MM.1S (cell line): ENCODE results near the gene KIAA1755.
"Not testable (repeated sequence)": the region's sequence is repeated elsewhere in the genome, so short reads cannot be mapped to it uniquely, and the experiment has no call there.

Source experiments
- DNase-seq: peaks from one replicate; pipeline ENCODE4 v3.0.0-alpha.2; 2015
- H2AFZ ChIP-seq: fragments of 300-600 bp; sonication (generic); 2 replicates; pipeline ENCODE4 v1.6.0; 2016; ENCODE audit warnings: antibody characterized with exemption, low read length
- H3F3A ChIP-seq: fragments of 300-600 bp; sonication (generic); 2 replicates; pipeline ENCODE4 v1.6.1; 2016; ENCODE audit warnings: mild to moderate bottlenecking, antibody characterized with exemption, low read length, moderate library complexity, mixed read lengths; ENCODE audit not compliant: insufficient read depth
- H3K27ac ChIP-seq: fragments of 300-600 bp; sonication (generic); 2 replicates; pipeline ENCODE4 v1.5.1; 2016; ENCODE audit warnings: mild to moderate bottlenecking, low read length
- H3K27me3 ChIP-seq: fragments of 300-600 bp; sonication (generic); replicated peaks from 2 replicates; pipeline ENCODE4 v1.6.0; 2016; ENCODE audit warnings: low read length; ENCODE audit not compliant: insufficient read depth
- H3K36me3 ChIP-seq: fragments of 300-600 bp; sonication (generic); replicated peaks from 2 replicates; pipeline ENCODE4 v1.6.1; 2016; ENCODE audit warnings: mild to moderate bottlenecking, low read length, mixed read lengths; ENCODE audit not compliant: insufficient read depth
- H3K4me1 ChIP-seq: fragments of 300-600 bp; sonication (generic); 2 replicates; pipeline ENCODE4 v1.6.1; 2016; ENCODE audit warnings: low read length, mixed read lengths
- H3K4me2 ChIP-seq: fragments of 300-600 bp; sonication (generic); 2 replicates; pipeline ENCODE4 v1.6.0; 2016; ENCODE audit warnings: low read depth, low read length
- H3K4me3 ChIP-seq: fragments of 300-600 bp; sonication (generic); 2 replicates; pipeline ENCODE4 v1.5.1; 2016; ENCODE audit warnings: low read length, mixed read lengths
- H3K79me2 ChIP-seq: fragments of 300-600 bp; sonication (generic); 2 replicates; pipeline ENCODE4 v1.6.1; 2016; ENCODE audit warnings: mixed run types, low read length, mixed read lengths
- H3K9ac ChIP-seq: fragments of 300-600 bp; sonication (generic); 2 replicates; pipeline ENCODE4 v1.6.1; 2016; ENCODE audit warnings: low read length, mixed read lengths
- H3K9me2 ChIP-seq: fragments of 300-600 bp; sonication (generic); replicated peaks from 2 replicates; pipeline ENCODE4 v1.6.1; 2016; ENCODE audit warnings: mild to moderate bottlenecking, low read length, mixed read lengths; ENCODE audit not compliant: insufficient read depth
- H3K9me3 ChIP-seq: fragments of 300-600 bp; sonication (generic); replicated peaks from 2 replicates; pipeline ENCODE4 v1.6.1; 2016; ENCODE audit warnings: mild to moderate bottlenecking, low read length, mixed read lengths; ENCODE audit not compliant: insufficient read depth
- H4K20me1 ChIP-seq: fragments of 300-600 bp; sonication (generic); 2 replicates; pipeline ENCODE4 v1.6.1; 2016; ENCODE audit warnings: mild to moderate bottlenecking, low read length, moderate library complexity, mixed read lengths; ENCODE audit not compliant: insufficient read depth
- CTCF ChIP-seq: fragments of 300-600 bp; sonication (generic); IDR thresholded peaks from 2 replicates; pipeline ENCODE4 v1.5.1; 2016; ENCODE audit warnings: antibody characterized with exemption, low read length, mixed read lengths
- EZH2 ChIP-seq: fragments of 300-600 bp; sonication (generic); optimal IDR thresholded peaks from 2 replicates; pipeline ENCODE3; 2017; ENCODE audit warnings: low read depth, mild to moderate bottlenecking, antibody characterized with exemption, low read length, mixed read lengths
- EZH2phosphoT487 ChIP-seq: fragments of 300-600 bp; sonication (generic); IDR thresholded peaks from 2 replicates; pipeline ENCODE4 v1.6.1; 2018; ENCODE audit warnings: antibody characterized with exemption, low read length

The KIAA1755 gene

GRCh38 chr20:38250609-38251008 lies 9.9 kb downstream of the KIAA1755 start:
- H3K9ac ChIP-seq = no peak overlapping the region
- H3K4me2 ChIP-seq = no peak overlapping the region
- DNase-seq = no peak
- H3K36me3 ChIP-seq = no peaks in the 10 kb centered on the region
- no peaks in the 10 kb centered on the region for H3K79me2 ChIP-seq
- no peaks in the 10 kb centered on the region for H3K4me1 ChIP-seq
- no peaks in the 10 kb centered on the region for H3F3A ChIP-seq
- H3K27me3 ChIP-seq = no peaks in the 10 kb centered on the region
- no peak overlapping the region for H2AFZ ChIP-seq
- H4K20me1 ChIP-seq = no peaks in the 10 kb centered on the region
- TF ChIP-seq CTCF = no peak
- TF ChIP-seq EZH2phosphoT487 = no peak
- no peak for TF ChIP-seq EZH2
- H3K27ac ChIP-seq = no peak overlapping the region
- H3K9me2 ChIP-seq = no peaks in the 10 kb centered on the region
- H3K4me3 ChIP-seq = no peak overlapping the region
- no peaks in the 10 kb centered on the region for H3K9me3 ChIP-seq

GRCh38 chr20:38249536-38250310 lies 10.8 kb downstream of the KIAA1755 start:
- Histone ChIP-seq H3K36me3 (no peaks in the 10 kb centered on the region), H3K4me1 (no peaks in the 10 kb centered on the region), H3K4me3 (no peak overlapping the region), H4K20me1 (no peaks in the 10 kb centered on the region), H3K27ac (no peak overlapping the region), H3K27me3 (no peaks in the 10 kb centered on the region), H3K9me3 (no peaks in the 10 kb centered on the region), H3K9ac (no peak overlapping the region), H3K4me2 (no peak overlapping the region), H3K9me2 (no peaks in the 10 kb centered on the region), H3F3A (no peaks in the 10 kb centered on the region), H3K79me2 (no peaks in the 10 kb centered on the region), H2AFZ (no peak overlapping the region)
- no peak for TF ChIP-seq CTCF
- TF ChIP-seq EZH2phosphoT487 = no peak
- TF ChIP-seq EZH2 = no peak
- DNase-seq = no peak

- Histone ChIP-seq H3K9me3 (no peaks in the 10 kb centered on the region), H3K4me3 (no peak overlapping the region), H3K27me3 (no peaks in the 10 kb centered on the region), H3K36me3 (no peaks in the 10 kb centered on the region), H3K4me1 (no peaks in the 10 kb centered on the region), H3K27ac (no peak overlapping the region), H3K9me2 (no peaks in the 10 kb centered on the region), H3K9ac (no peak overlapping the region), H3K4me2 (no peak overlapping the region), H2AFZ (no peak overlapping the region), H3K79me2 (no peaks in the 10 kb centered on the region), H4K20me1 (no peaks in the 10 kb centered on the region), H3F3A (no peaks in the 10 kb centered on the region)
- no peak for TF ChIP-seq CTCF
- TF ChIP-seq EZH2 = no peak
- TF ChIP-seq EZH2phosphoT487 = no peak
- no peak for DNase-seq
Observed at GRCh38 chr20:38248133-38248532, 12.4 kb downstream of the KIAA1755 start.

GRCh38 chr20:38247725-38248124 lies 12.8 kb downstream of the KIAA1755 start:
- H3F3A ChIP-seq, DNase-seq, H3K9me2 ChIP-seq: not testable (repeated sequence)

More at GRCh38 chr20:38247725-38248124, 12.8 kb downstream of the KIAA1755 start:
- H3K36me3 ChIP-seq, H3K27ac ChIP-seq, H3K27me3 ChIP-seq, H3K4me2 ChIP-seq, H3K9me3 ChIP-seq, H3K79me2 ChIP-seq, H2AFZ ChIP-seq, H3K4me1 ChIP-seq, H3K9ac ChIP-seq, H3K4me3 ChIP-seq, H4K20me1 ChIP-seq: not testable (repeated sequence)
